H9 (cell line): ENCODE measurements around the gene CMYA5. TPM values are rescaled to one million over a fixed set of nuclear protein-coding genes. Genes with fewer than 3 reads are reported as not detected.

Experiments used
- DNase-seq: peaks from one replicate; pipeline ENCODE4 v3.0.0-alpha.2; 2017
- H2AFZ ChIP-seq: one replicate; pipeline ENCODE4 v1.6.1; 2013; ENCODE audit warnings: mild to moderate bottlenecking, low read length, control low read depth, moderate library complexity
- H2AK5ac ChIP-seq: 2 replicates; pipeline ENCODE4 v1.6.1; 2013; ENCODE audit warnings: low read length, control low read depth, mixed read lengths; ENCODE audit not compliant: insufficient read length
- H2BK120ac ChIP-seq: one replicate; pipeline ENCODE4 v1.6.1; 2013; ENCODE audit warnings: low read depth, mild to moderate bottlenecking, low read length, control low read depth, inconsistent platforms; ENCODE audit not compliant: poor library complexity, severe bottlenecking
- H2BK12ac ChIP-seq: 2 replicates; pipeline ENCODE4 v1.6.1; 2013; ENCODE audit warnings: low read length, control low read depth, mixed read lengths, low read depth; ENCODE audit not compliant: insufficient read length
- H2BK15ac ChIP-seq: 2 replicates; pipeline ENCODE4 v1.6.1; 2013; ENCODE audit warnings: low read depth, low read length, control low read depth
- H2BK20ac ChIP-seq: one replicate; pipeline ENCODE4 v1.6.1; 2013; ENCODE audit warnings: low read depth, mild to moderate bottlenecking, low read length, control low read depth, inconsistent platforms; ENCODE audit not compliant: poor library complexity, severe bottlenecking
- H2BK5ac ChIP-seq: 2 replicates; pipeline ENCODE4 v1.6.1; 2013; ENCODE audit warnings: low read length, control low read depth, mixed read lengths; ENCODE audit not compliant: insufficient read length
- H3K14ac ChIP-seq: 2 replicates; pipeline ENCODE4 v1.6.1; 2013; ENCODE audit warnings: low read length, control low read depth; ENCODE audit not compliant: insufficient read depth
- H3K18ac ChIP-seq: 2 replicates; pipeline ENCODE4 v1.6.1; 2013; ENCODE audit warnings: low read depth, mild to moderate bottlenecking, mixed read lengths, low read length, control low read depth; ENCODE audit not compliant: insufficient read length
- H3K23ac ChIP-seq: 2 replicates; pipeline ENCODE4 v1.6.1; 2013; ENCODE audit warnings: low read length, control low read depth, mixed read lengths, low read depth; ENCODE audit not compliant: insufficient read length
- H3K23me2 ChIP-seq: 2 replicates; pipeline ENCODE4 v1.6.1; 2013; ENCODE audit warnings: low read depth, mild to moderate bottlenecking, mixed read lengths, low read length, control low read depth; ENCODE audit not compliant: insufficient read length, poor library complexity, severe bottlenecking
- H3K27ac ChIP-seq: 2 replicates; pipeline ENCODE4 v1.5.1; 2013; ENCODE audit warnings: low read length, control low read depth, mixed read lengths, low read depth; ENCODE audit not compliant: insufficient read length
- H3K27me3 ChIP-seq: 2 replicates; pipeline ENCODE4 v1.6.1; 2013; ENCODE audit warnings: low read length, control low read depth, inconsistent platforms; ENCODE audit not compliant: insufficient read depth
- H3K4ac ChIP-seq: 2 replicates; pipeline ENCODE4 v1.6.1; 2013; ENCODE audit warnings: low read depth, mild to moderate bottlenecking, control low read depth, inconsistent platforms, low read length, moderate library complexity
- H3K4me1 ChIP-seq: 2 replicates; pipeline ENCODE4 v1.6.1; 2013; ENCODE audit warnings: low read length, control low read depth, inconsistent platforms; ENCODE audit not compliant: insufficient read depth
- H3K4me2 ChIP-seq: 2 replicates; pipeline ENCODE4 v1.6.1; 2013; ENCODE audit warnings: low read length, control low read depth, mixed read lengths; ENCODE audit not compliant: insufficient read length, insufficient read depth
- H3K56ac ChIP-seq: 2 replicates; pipeline ENCODE4 v1.6.1; 2013; ENCODE audit warnings: low read depth, mild to moderate bottlenecking, mixed read lengths, low read length, control low read depth; ENCODE audit not compliant: insufficient read length
- H3K79me1 ChIP-seq: 2 replicates; pipeline ENCODE4 v1.6.1; 2013; ENCODE audit warnings: low read depth, mild to moderate bottlenecking, moderate library complexity, low read length, control low read depth, inconsistent platforms; ENCODE audit not compliant: insufficient read depth, poor library complexity, severe bottlenecking
- H3K79me2 ChIP-seq: 2 replicates; pipeline ENCODE4 v1.6.1; 2013; ENCODE audit warnings: low read length, control low read depth, inconsistent platforms; ENCODE audit not compliant: insufficient read depth
- H3K9ac ChIP-seq: 2 replicates; pipeline ENCODE4 v1.6.1; 2013; ENCODE audit warnings: low read length, control low read depth, mixed read lengths; ENCODE audit not compliant: insufficient read length; ENCODE audit errors: extremely low read depth
- H3K9me3 ChIP-seq: one replicate; pipeline ENCODE4 v1.6.1; 2013; ENCODE audit warnings: low read depth, low read length, inconsistent platforms; ENCODE audit not compliant: control insufficient read depth
- H3T11ph ChIP-seq: one replicate; pipeline ENCODE4 v1.6.1; 2013; ENCODE audit warnings: mild to moderate bottlenecking, low read length, control low read depth, inconsistent platforms
- H4K20me1 ChIP-seq: one replicate; pipeline ENCODE4 v1.6.1; 2013; ENCODE audit not compliant: control insufficient read depth, insufficient read length, insufficient read depth
- H4K5ac ChIP-seq: 2 replicates; pipeline ENCODE4 v1.6.1; 2013; ENCODE audit warnings: low read depth, mild to moderate bottlenecking, mixed read lengths, low read length, control low read depth; ENCODE audit not compliant: insufficient read length
- H4K8ac ChIP-seq: replicated peaks from 2 replicates; pipeline ENCODE4 v1.6.1; 2013; ENCODE audit warnings: low read length, control low read depth, mixed read lengths, low read depth; ENCODE audit not compliant: insufficient read length
- H4K91ac ChIP-seq: 2 replicates; pipeline ENCODE4 v1.6.1; 2013; ENCODE audit warnings: low read depth, mild to moderate bottlenecking, moderate library complexity, mixed read lengths, low read length, control low read depth; ENCODE audit not compliant: insufficient read length
- H3K27ac Mint-ChIP-seq, 3 experiments: 2 replicates in 2 of 3; 3 replicates in 1 of 3; pipeline ENCODE4 v1.8.0; 2020 to 2021; ENCODE audit warnings: mixed read lengths in 3 of 3, mild to moderate bottlenecking in 1 of 3, moderate library complexity in 1 of 3
- H3K27me3 Mint-ChIP-seq: 2 replicates; pipeline ENCODE4 v1.8.0; 2021; ENCODE audit warnings: low read depth, mild to moderate bottlenecking, moderate library complexity, mixed read lengths
- H3K36me3 Mint-ChIP-seq, 3 experiments: 2 replicates in 2 of 3; 3 replicates in 1 of 3; pipeline ENCODE4 v1.8.0; 2020 to 2021; ENCODE audit warnings: low read depth in 3 of 3, mixed read lengths in 3 of 3; ENCODE audit not compliant: insufficient read depth in 1 of 3
- H3K4me1 Mint-ChIP-seq, 2 experiments: 2 replicates each; pipeline ENCODE4 v1.8.0; 2020; ENCODE audit warnings: mixed read lengths in 2 of 2
- H3K4me3 Mint-ChIP-seq, 2 experiments: 2 replicates in 1 of 2; 3 replicates in 1 of 2; pipeline ENCODE4 v1.8.0; 2020 to 2021; ENCODE audit warnings: mild to moderate bottlenecking in 2 of 2, mixed read lengths in 2 of 2, moderate library complexity in 1 of 2
- H3K9me3 Mint-ChIP-seq, 2 experiments: 2 replicates in 1 of 2; 3 replicates in 1 of 2; pipeline ENCODE4 v1.8.0; 2020; ENCODE audit warnings: mild to moderate bottlenecking in 2 of 2, mixed read lengths in 2 of 2, moderate library complexity in 1 of 2
- WGBS: extraction: QIAGEN DNeasy Blood & Tissue Kit; methylation state at CpG from one replicate; pipeline ENCODE4 v1.1.7; 2013; ENCODE audit warnings: missing lambda C conversion rate, low lambda C conversion rate, mixed read lengths; ENCODE audit not compliant: insufficient read length; ENCODE audit errors: extremely low coverage; 5-methylcytosine and 5-hydroxymethylcytosine counted together
- total RNA-seq: library from RNA; stranded (reverse); gene quantifications from 2 replicates; pipeline ENCODE4 v1.2.1, GENCODE V29; 2021
- TF ChIP-seq, protein P1 (sequence below): fragments of 200-600 bp; sonication (generic); conservative IDR thresholded peaks from 3 replicates; pipeline ENCODE4 v1.8.0; 2021; ENCODE audit warnings: antibody characterized with exemption, mild to moderate bottlenecking

The CMYA5 gene
- total RNA-seq, 1 experiment from 2014 or later: 1.8 TPM

DNA sequence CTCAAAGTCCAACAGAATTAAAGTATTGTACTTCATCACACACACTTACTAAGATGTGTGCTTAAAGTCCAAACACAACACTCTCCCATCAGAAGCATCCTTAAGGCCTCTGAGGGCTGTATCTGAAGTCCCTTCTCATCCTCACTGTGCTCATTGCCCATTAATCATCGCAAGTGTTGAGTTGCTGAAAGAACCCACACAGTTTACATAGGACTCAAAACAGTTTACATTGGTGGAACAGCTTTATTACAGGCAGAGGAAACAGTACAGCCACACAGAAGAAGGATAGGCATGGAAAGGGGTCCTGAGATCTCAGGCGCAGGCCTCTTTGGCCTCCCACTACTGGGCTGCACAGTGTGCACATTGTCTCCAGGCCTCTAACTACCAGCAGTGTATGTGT is 113.4 kb downstream of the CMYA5 start:
- Histone ChIP-seq H3K27ac (no peak overlapping the region), H2BK5ac (no peak overlapping the region), H4K91ac (no peak overlapping the region), H2AK5ac (no peak overlapping the region), H2BK15ac (no peak overlapping the region), H2BK12ac (no peak overlapping the region), H3K14ac (no peak overlapping the region), H4K20me1 (no peaks in the 10 kb centered on the region), H3K4ac (no peak overlapping the region), H3K23me2 (no peaks in the 10 kb centered on the region), H4K5ac (no peak overlapping the region), H3T11ph (no peak overlapping the region), H3K18ac (no peak overlapping the region), H3K79me2 (no peaks in the 10 kb centered on the region), H3K23ac (no peak overlapping the region), H4K8ac (no peak overlapping the region), H2AFZ (no peak overlapping the region), H3K4me2 (no peak overlapping the region), H2BK120ac (no peak overlapping the region), H2BK20ac (no peak overlapping the region), H3K79me1 (no peaks in the 10 kb centered on the region), H3K56ac (no peak overlapping the region), H3K9me3 (no peaks in the 10 kb centered on the region), H3K27me3 (no peaks in the 10 kb centered on the region), H3K4me1 (no peaks in the 10 kb centered on the region), H3K9ac (no peak overlapping the region)
- Mint-ChIP-seq H3K4me3 (no peak overlapping the region), H3K9me3 (no peaks in the 10 kb centered on the region), H3K4me1 (peaks cover 2 to 3% of the 10 kb centered on the region in 2 experiments; a peak in 2 of 4 replicates), H3K27ac (no peak overlapping the region), H3K27me3 (no peaks in the 10 kb centered on the region), H3K36me3 (no peaks in the 10 kb centered on the region)
- TF ChIP-seq, protein P1, sequence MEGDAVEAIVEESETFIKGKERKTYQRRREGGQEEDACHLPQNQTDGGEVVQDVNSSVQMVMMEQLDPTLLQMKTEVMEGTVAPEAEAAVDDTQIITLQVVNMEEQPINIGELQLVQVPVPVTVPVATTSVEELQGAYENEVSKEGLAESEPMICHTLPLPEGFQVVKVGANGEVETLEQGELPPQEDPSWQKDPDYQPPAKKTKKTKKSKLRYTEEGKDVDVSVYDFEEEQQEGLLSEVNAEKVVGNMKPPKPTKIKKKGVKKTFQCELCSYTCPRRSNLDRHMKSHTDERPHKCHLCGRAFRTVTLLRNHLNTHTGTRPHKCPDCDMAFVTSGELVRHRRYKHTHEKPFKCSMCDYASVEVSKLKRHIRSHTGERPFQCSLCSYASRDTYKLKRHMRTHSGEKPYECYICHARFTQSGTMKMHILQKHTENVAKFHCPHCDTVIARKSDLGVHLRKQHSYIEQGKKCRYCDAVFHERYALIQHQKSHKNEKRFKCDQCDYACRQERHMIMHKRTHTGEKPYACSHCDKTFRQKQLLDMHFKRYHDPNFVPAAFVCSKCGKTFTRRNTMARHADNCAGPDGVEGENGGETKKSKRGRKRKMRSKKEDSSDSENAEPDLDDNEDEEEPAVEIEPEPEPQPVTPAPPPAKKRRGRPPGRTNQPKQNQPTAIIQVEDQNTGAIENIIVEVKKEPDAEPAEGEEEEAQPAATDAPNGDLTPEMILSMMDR: no peak
- WGBS: no CpG with 5 or more reads among the region's 2 CpGs
- no peak for DNase-seq
